Metanephros (tissue), 1 donor: Measurements from ENCODE around the gene ZNF439. TPM values are rescaled to one million over a fixed set of nuclear protein-coding genes. Genes with fewer than 3 reads are reported as not detected.

ENCODE experiments used
- total RNA-seq: library from RNA; depleted of rRNA; stranded (reverse); fragments of >200 nt; gene quantifications from one replicate; pipeline ENCODE4 v1.2.3, GENCODE V29; 2014

ZNF439 gene
- 15.8 TPM for total RNA-seq

GRCh38 chr19:11848594-11849469 is at the start of gene ZNF439:
Gene ZNF439, plus strand, starts transcription at chr19:11848726. Its CDS starts 142 bp downstream, at chr19:11848868.

GRCh38 chr19:11814029-11814699 is 34.4 kb upstream of the ZNF439 start, which contains the start of gene ZNF440:
Gene ZNF440, plus strand, starts transcription at chr19:11814273. Its CDS starts 175 bp downstream, at chr19:11814448.

GRCh38 chr19:11887611-11888531 is 39.3 kb downstream of the ZNF439 start, which contains the start of gene ZNF69:
Gene ZNF69, plus strand, starts transcription at chr19:11887782. Its CDS starts 142 bp downstream, at chr19:11887924.

Other genes starting within 250 kb of the ZNF439 start
- 15.2 TPM for gene ZNF823, start 109.8 kb upstream of the ZNF439 start, total RNA-seq
- 23.7 TPM for gene ZNF441, start 81.7 kb upstream of the ZNF439 start, total RNA-seq
- gene ZNF491, start 50.2 kb upstream of the ZNF439 start, total RNA-seq, result 3.8 TPM
- gene ZNF440, start 34.5 kb upstream of the ZNF439 start, total RNA-seq, result 17.0 TPM
- 23.3 TPM for gene ZNF69, start 39.1 kb downstream of the ZNF439 start, total RNA-seq
- gene ZNF700, start 76.4 kb downstream of the ZNF439 start, total RNA-seq, result 15.2 TPM
- 8.5 TPM for gene ZNF763, start 116.3 kb downstream of the ZNF439 start, total RNA-seq
- 26.7 TPM for gene ZNF433, start 187.0 kb downstream of the ZNF439 start, total RNA-seq
- gene ZNF878, start 204.2 kb downstream of the ZNF439 start, total RNA-seq, result 0.93 TPM
- 27.0 TPM for gene ZNF844, start 216.0 kb downstream of the ZNF439 start, total RNA-seq